B cell (primary cell): Measurements from ENCODE around the gene IL13RA1. TPM values are rescaled to one million over a fixed set of nuclear protein-coding genes. Genes with fewer than 3 reads are reported as not detected.

Experiments
- ATAC-seq: fragments of 200-7000 bp; cut with Tn5 transposase; one replicate; pipeline ENCODE4 v1.10.0; 2021; ENCODE audit warnings: low read depth, mild to moderate bottlenecking, moderate number of reproducible peaks, moderate library complexity
- CTCF ChIA-PET: fragments of 350-600 bp; sonication (Branson Sonifier 250); formaldehyde crosslinking; loops from one replicate; lab custom pipeline; 2021; ENCODE audit warnings: antibody characterized with exemption, inconsistent platforms; lab: Charles Lee
- POLR2A ChIA-PET: fragments of 350-600 bp; sonication (Branson Sonifier 250); formaldehyde crosslinking; loops from one replicate; lab custom pipeline; 2021; ENCODE audit warnings: antibody characterized with exemption; lab: Charles Lee
- DNase-seq: peaks from one replicate; pipeline ENCODE4 v3.0.0; 2013
- H2AFZ ChIP-seq: 2 replicates; pipeline ENCODE4 v1.6.1; 2012; ENCODE audit warnings: mild to moderate bottlenecking, low read depth, low read length; ENCODE audit not compliant: insufficient read depth, poor library complexity, severe bottlenecking
- H3K27ac ChIP-seq, 2 donors: 1 replicate in 1 of 2; 2 replicates in 1 of 2; pipeline ENCODE4 v1.5.1; 2012 to 2013; ENCODE audit warnings: low read length in 2 of 2, mild to moderate bottlenecking in 2 of 2, moderate library complexity in 1 of 2
- H3K27me3 ChIP-seq, 4 experiments: fragments of 200-600 bp in 1 of 4; sonication (generic) in 1 of 4; replicated peaks in 1 of 4; 1 replicate in 2 of 4; 2 replicates in 2 of 4; pipeline versions ENCODE4 v1.6.1 to v1.7.0; 2013 to 2016; ENCODE audit warnings: low read length in 3 of 4, mild to moderate bottlenecking in 2 of 4, mixed read lengths in 1 of 4, moderate library complexity in 1 of 4; ENCODE audit not compliant: insufficient read depth in 4 of 4, control insufficient read depth in 3 of 4; ENCODE audit errors: control extremely low read depth in 1 of 4
- H3K36me3 ChIP-seq, 2 experiments: replicated peaks in 1 of 2; 1 replicate in 1 of 2; 2 replicates in 1 of 2; pipeline versions ENCODE4 v1.6.1 to v1.7.1; 2013; ENCODE audit warnings: low read length in 1 of 2; ENCODE audit not compliant: insufficient read depth in 2 of 2, control insufficient read depth in 1 of 2; ENCODE audit errors: control extremely low read depth in 1 of 2, extremely low read depth in 1 of 2
- H3K4me1 ChIP-seq, 2 donors: fragments of 200-600 bp in 1 of 2; sonication (generic) in 1 of 2; 1 replicate in 1 of 2; 2 replicates in 1 of 2; pipeline versions ENCODE4 v1.5.1 to v1.6.1; 2013 to 2017; ENCODE audit warnings: low read length in 2 of 2; ENCODE audit not compliant: control insufficient read depth in 2 of 2, insufficient read depth in 2 of 2
- H3K4me2 ChIP-seq: replicated peaks from 2 replicates; pipeline ENCODE3; 2012; ENCODE audit warnings: mild to moderate bottlenecking, low read depth, low read length; ENCODE audit not compliant: poor library complexity, severe bottlenecking
- H3K4me3 ChIP-seq, 5 experiments: fragments of 200-600 bp in 1 of 5; sonication (generic) in 1 of 5; 1 replicate in 3 of 5; 2 replicates in 2 of 5; pipeline versions ENCODE4 v1.5.1 to v1.7.0; 2011 to 2016; ENCODE audit warnings: low read length in 4 of 5, mild to moderate bottlenecking in 4 of 5, low read depth in 2 of 5, control low read depth in 1 of 5, moderate library complexity in 1 of 5; ENCODE audit not compliant: insufficient read depth in 1 of 5; ENCODE audit errors: control extremely low read depth in 1 of 5, extremely low read depth in 1 of 5
- H3K79me2 ChIP-seq: fragments of 200-600 bp; sonication (generic); one replicate; pipeline ENCODE4 v1.6.0; 2016; ENCODE audit warnings: low read length; ENCODE audit not compliant: control insufficient read depth, insufficient read depth
- H3K9ac ChIP-seq: fragments of 200-600 bp; sonication (generic); 2 replicates; pipeline ENCODE4 v1.6.1; 2017; ENCODE audit warnings: mild to moderate bottlenecking, low read length, moderate library complexity
- H3K9me3 ChIP-seq, 3 donors: one replicate each; pipeline versions ENCODE4 v1.6.1 to v1.7.1; 2013; ENCODE audit warnings: low read length in 2 of 3; ENCODE audit not compliant: control insufficient read depth in 2 of 3, insufficient read depth in 1 of 3; ENCODE audit errors: control extremely low read depth in 1 of 3
- H4K20me1 ChIP-seq: 2 replicates; pipeline ENCODE4 v1.6.0; 2012; ENCODE audit warnings: mild to moderate bottlenecking, low read length; ENCODE audit not compliant: insufficient read depth, control insufficient read depth, poor library complexity, severe bottlenecking
- H3K27ac Mint-ChIP-seq: one replicate; pipeline ENCODE4 v1.8.0; 2021; ENCODE audit warnings: mixed read lengths
- H3K27me3 Mint-ChIP-seq: one replicate; pipeline ENCODE4 v1.8.0; 2021; ENCODE audit warnings: mixed read lengths
- H3K4me1 Mint-ChIP-seq: one replicate; pipeline ENCODE4 v1.8.0; 2021; ENCODE audit warnings: mixed read lengths
- H3K4me3 Mint-ChIP-seq: one replicate; pipeline ENCODE4 v1.8.0; 2021; ENCODE audit warnings: mixed read lengths
- H3K9me3 Mint-ChIP-seq: one replicate; pipeline ENCODE4 v1.8.0; 2022; ENCODE audit warnings: mixed read lengths; ENCODE audit not compliant: insufficient read depth
- CTCF ChIP-seq: fragments of 200-600 bp; IDR thresholded peaks from one replicate; pipeline ENCODE4 v1.8.0; 2022; ENCODE audit warnings: antibody characterized with exemption, mild to moderate bottlenecking
- EZH2 ChIP-seq: IDR thresholded peaks from 2 replicates; pipeline ENCODE4 v1.6.1; 2012; ENCODE audit warnings: borderline replicate concordance, low read depth, mild to moderate bottlenecking, moderate library complexity, low read length; ENCODE audit not compliant: insufficient read depth, poor library complexity, severe bottlenecking
- WGBS: methylation state at CpG from one replicate; pipeline ENCODE4 v1.1.5; 2013; ENCODE audit warnings: missing lambda C conversion rate; ENCODE audit not compliant: insufficient coverage; 5-methylcytosine and 5-hydroxymethylcytosine counted together
- intact Hi-C: fragments of 100-400 bp; cut with micrococcal nuclease; formaldehyde crosslinking; loops from one replicate; pipeline ENCODE4 v1.10.0; 2022
- polyA plus RNA-seq: library from polyadenylated mRNA; depleted of rRNA; stranded (reverse); fragments of >200 nt; gene quantifications from 2 replicates; pipeline ENCODE4 v1.2.3, GENCODE V29; 2012
- total RNA-seq, 2 donors: library from RNA; stranded (reverse); fragments of 120-200 nt in 1 of 2; gene quantifications; 1 replicate in 1 of 2; 2 replicates in 1 of 2; pipeline versions ENCODE4 v1.2.3 to v1.2.4, GENCODE V29; 2013 to 2022

IL13RA1 gene
- total and polyA plus RNA-seq, 2 donors (not counting 1 experiment from before 2014, with no cell fraction given), result 9.2 to 36.1 TPM

DNA sequence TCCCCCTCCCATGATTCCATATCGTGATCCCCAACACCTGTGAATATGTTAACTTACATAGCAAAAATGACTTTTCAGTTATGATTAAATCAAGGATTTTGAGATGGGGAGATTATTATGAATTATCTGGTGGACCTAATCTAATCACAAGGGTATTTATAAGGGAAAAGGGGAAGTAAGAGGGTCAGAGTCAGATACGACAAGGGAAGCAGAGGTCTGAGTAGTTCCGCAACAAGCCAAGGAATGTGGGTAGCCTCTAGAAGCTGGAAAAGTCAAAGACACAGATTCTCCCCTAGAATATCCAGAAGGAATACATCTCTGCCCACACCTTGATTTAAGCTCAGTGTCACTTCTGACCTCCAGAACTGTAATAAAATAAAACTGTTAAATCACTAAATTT is 1.0 kb upstream of the IL13RA1 start:
- CTCF ChIA-PET, result interaction anchor here (1.5 kb wide), 1 partner anchor 37 kb away, joined by 3 read pairs; no protein-coding TSS in a partner anchor
- H3K4me2 ChIP-seq, result peak overlapping the region; percentile 77
- peak overlapping the region in 2 of 5 experiments; percentile 65 to 70 for H3K4me3 ChIP-seq
- H3K79me2 ChIP-seq, result no peaks in the 10 kb centered on the region
- no peaks in the 10 kb centered on the region for H3K27me3 Mint-ChIP-seq
- H3K27me3 ChIP-seq, result no peaks in the 10 kb centered on the region
- TF ChIP-seq EZH2 (no peak), CTCF (no peak)
- no peak overlapping the region for H3K27ac ChIP-seq
- DNase-seq, result no peak
- intact Hi-C loops, result no loop called here
- peak overlapping the region; percentile 82 for H3K4me3 Mint-ChIP-seq
- H3K4me1 ChIP-seq, result peaks cover 51 to 78% of the 10 kb centered on the region in 2 donors
- no peaks in the 10 kb centered on the region for H3K9me3 ChIP-seq
- POLR2A ChIA-PET, result no interaction called here
- H3K4me1 Mint-ChIP-seq, result peaks cover 75% of the 10 kb centered on the region
- WGBS, result no CpG with 5 or more reads among the region's 3 CpGs
- H4K20me1 ChIP-seq, result no peaks in the 10 kb centered on the region
- no peak overlapping the region for H2AFZ ChIP-seq
- H3K9ac ChIP-seq, result no peak overlapping the region
- ATAC-seq, result no peak
- peak overlapping the region; percentile 72 for H3K27ac Mint-ChIP-seq
- H3K36me3 ChIP-seq, result no peaks in the 10 kb centered on the region
- no peaks in the 10 kb centered on the region for H3K9me3 Mint-ChIP-seq

- Histone ChIP-seq H3K27ac (peak overlapping the region; percentile 52 to 55), H2AFZ (peak overlapping the region; percentile 84), H3K4me3 (peak overlapping the region; percentile 43 to 70 (median 56)), H3K27me3 (no peaks in the 10 kb centered on the region), H3K79me2 (no peaks in the 10 kb centered on the region), H3K4me1 (peaks cover 49 to 71% of the 10 kb centered on the region in 2 donors), H3K36me3 (no peaks in the 10 kb centered on the region), H3K9ac (peak overlapping the region; percentile 65), H3K9me3 (no peaks in the 10 kb centered on the region), H4K20me1 (no peaks in the 10 kb centered on the region), H3K4me2 (peak overlapping the region; percentile 77)
- Mint-ChIP-seq H3K4me1 (peaks cover 67% of the 10 kb centered on the region), H3K9me3 (no peaks in the 10 kb centered on the region), H3K27me3 (no peaks in the 10 kb centered on the region), H3K27ac (peak overlapping the region; percentile 66), H3K4me3 (peak overlapping the region; percentile 83)
- 3% methylated on average over 42 of the region's 73 CpGs for WGBS
- peak; percentile 32 for DNase-seq
- peak; percentile 3 for ATAC-seq
- ChIA-PET POLR2A (no interaction called here), CTCF (no interaction called here)
- intact Hi-C loops, result no loop called here
- no peak for TF ChIP-seq EZH2
- no peak for TF ChIP-seq CTCF
These were observed 407 bp downstream of the IL13RA1 start for GRCh38 chrX:118727686-118728339.
